SK-N-SH (cell line): ENCODE measurements around the gene ROS1. TPM values are rescaled to one million over a fixed set of nuclear protein-coding genes. Genes with fewer than 3 reads are reported as not detected.
"Not testable (repeated sequence)": the region's sequence is repeated elsewhere in the genome, so short reads cannot be mapped to it uniquely, and the experiment has no call there.

Experiments used
- CTCF ChIA-PET: fragments of 300-600, 350-600 bp; formaldehyde crosslinking; extraction: SDS; loops from one replicate; lab custom pipeline; 2021; lab: Yijun Ruan, JAX
- POLR2A ChIA-PET: fragments of 350-600 bp; sonication (Branson Sonifier 250); formaldehyde crosslinking; extraction: SDS; loops from one replicate; lab custom pipeline; 2020; ENCODE audit warnings: antibody characterized with exemption, inconsistent platforms; lab: Yijun Ruan, JAX
- DNase-seq: peaks from one replicate; pipeline ENCODE4 v3.0.0; 2012
- H2AFZ ChIP-seq: fragments of 200-600 bp; sonication (generic); 2 replicates; pipeline ENCODE4 v1.8.1; 2016; ENCODE audit warnings: antibody characterized with exemption, mild to moderate bottlenecking, low read depth
- H3F3A ChIP-seq: fragments of 200-600 bp; sonication (generic); replicated peaks from 2 replicates; pipeline ENCODE3; 2016; ENCODE audit warnings: antibody characterized with exemption, mild to moderate bottlenecking; ENCODE audit not compliant: insufficient read depth
- H3K27ac ChIP-seq, 2 experiments: fragments of 200-500 bp in 1 of 2; fragments of 200-600 bp in 1 of 2; sonication (Bioruptor generic) in 1 of 2; sonication (generic), shearing (Covaris generic) in 1 of 2; 2 replicates each; pipeline versions ENCODE4 v1.5.1 to v1.6.1; 2014 to 2016; ENCODE audit warnings: low read depth in 2 of 2, inconsistent platforms in 1 of 2, low read length in 1 of 2, mild to moderate bottlenecking in 1 of 2, mixed read lengths in 1 of 2
- H3K27me3 ChIP-seq: fragments of 200-600 bp; sonication (generic), shearing (Covaris generic); 2 replicates; pipeline ENCODE4 v1.6.1; 2016; ENCODE audit warnings: mixed run types; ENCODE audit not compliant: insufficient read depth
- H3K36me3 ChIP-seq, 2 experiments: fragments of 200-500 bp in 1 of 2; fragments of 200-600 bp in 1 of 2; sonication (Bioruptor generic) in 1 of 2; sonication (generic) in 1 of 2; replicated peaks in 1 of 2; 2 replicates each; pipeline versions ENCODE3 to v1.5.1; 2014 to 2016; ENCODE audit warnings: low read length in 1 of 2, mild to moderate bottlenecking in 1 of 2; ENCODE audit not compliant: insufficient read depth in 2 of 2, control insufficient read depth in 1 of 2
- H3K4me1 ChIP-seq, 2 experiments: fragments of 200-500 bp in 1 of 2; fragments of 200-600 bp in 1 of 2; sonication (Bioruptor generic) in 1 of 2; sonication (generic), shearing (Covaris generic) in 1 of 2; 2 replicates each; pipeline versions ENCODE4 v1.5.1 to v1.6.1; 2014 to 2016; ENCODE audit warnings: low read depth in 1 of 2, low read length in 1 of 2, mixed run types in 1 of 2; ENCODE audit not compliant: insufficient read depth in 2 of 2, control insufficient read depth in 1 of 2
- H3K4me2 ChIP-seq: fragments of 200-600 bp; sonication (generic), shearing (Covaris generic); 2 replicates; pipeline ENCODE4 v1.6.1; 2017; ENCODE audit warnings: mixed run types
- H3K4me3 ChIP-seq, 2 experiments: fragments of 200-500 bp in 1 of 2; fragments of 200-600 bp in 1 of 2; sonication (Bioruptor generic) in 1 of 2; sonication (generic), shearing (Covaris generic) in 1 of 2; 2 replicates each; pipeline versions ENCODE4 v1.5.1 to v1.8.1; 2014 to 2016; ENCODE audit warnings: low read depth in 2 of 2, inconsistent platforms in 1 of 2, low read length in 1 of 2, mild to moderate bottlenecking in 1 of 2, mixed read lengths in 1 of 2, moderate library complexity in 1 of 2
- H3K79me2 ChIP-seq: fragments of 200-600 bp; sonication (generic); 2 replicates; pipeline ENCODE4 v1.8.1; 2017; ENCODE audit warnings: mild to moderate bottlenecking; ENCODE audit not compliant: insufficient read depth
- H3K9ac ChIP-seq: fragments of 200-600 bp; sonication (generic); 2 replicates; pipeline ENCODE4 v1.6.1; 2017; ENCODE audit warnings: mixed run types
- H3K9me2 ChIP-seq: fragments of 200-600 bp; sonication (generic); 2 replicates; pipeline ENCODE4 v1.6.1; 2017; ENCODE audit warnings: mixed run types
- H3K9me3 ChIP-seq: fragments of 200-600 bp; sonication (generic); 2 replicates; pipeline ENCODE4 v1.6.1; 2017; ENCODE audit warnings: mixed run types, mild to moderate bottlenecking, moderate library complexity
- H4K20me1 ChIP-seq: fragments of 200-600 bp; sonication (generic); 2 replicates; pipeline ENCODE4 v1.6.1; 2017; ENCODE audit warnings: mild to moderate bottlenecking, mixed run types; ENCODE audit not compliant: insufficient read depth
- EZH2phosphoT487 ChIP-seq: fragments of 200-600 bp; sonication (generic); IDR thresholded peaks from 2 replicates; pipeline ENCODE4 v1.6.1; 2017; ENCODE audit warnings: low read depth, mixed run types, mild to moderate bottlenecking, antibody characterized with exemption, moderate library complexity, borderline replicate concordance
- JUND ChIP-seq: IDR thresholded peaks from 2 replicates; pipeline ENCODE4 v1.4.0; 2012
- NRF1 ChIP-seq: IDR thresholded peaks from 2 replicates; pipeline ENCODE4 v1.6.1; 2012; ENCODE audit warnings: low read depth, mild to moderate bottlenecking, low read length
- POLR2AphosphoS5 ChIP-seq: IDR thresholded peaks from 2 replicates; pipeline ENCODE4 v1.6.1; 2012; ENCODE audit warnings: low read depth, low read length
- RCOR1 ChIP-seq: fragments of 150-350 bp; IDR thresholded peaks from 2 replicates; pipeline ENCODE4 v1.6.1; 2017; ENCODE audit warnings: antibody characterized with exemption, low read length
- RXRA ChIP-seq: IDR thresholded peaks from 2 replicates; pipeline ENCODE4 v1.4.0; 2012; ENCODE audit warnings: low read depth, mild to moderate bottlenecking, borderline replicate concordance
- SIN3A ChIP-seq: IDR thresholded peaks from 2 replicates; pipeline ENCODE4 v1.6.1; 2012; ENCODE audit warnings: low read depth, mild to moderate bottlenecking, low read length, moderate library complexity, borderline replicate concordance
- SMC3 ChIP-seq: IDR thresholded peaks from 2 replicates; pipeline ENCODE4 v1.6.1; 2012; ENCODE audit warnings: low read depth, low read length, improper control_type of control experiment
- WGBS: methylation state at CpG from one replicate; pipeline ENCODE4 v1.1.6; 2017; ENCODE audit warnings: low lambda C conversion rate; 5-methylcytosine and 5-hydroxymethylcytosine counted together
- polyA plus RNA-seq, 3 experiments: library from polyadenylated mRNA; depleted of rRNA; stranded (reverse); fragments of >200 nt; gene quantifications; 2 replicates each; pipeline ENCODE4 v1.2.3, GENCODE V29; 2012
- TF ChIP-seq, protein P1 (sequence below): IDR thresholded peaks from 2 replicates; pipeline ENCODE4 v1.4.0; 2012; ENCODE audit warnings: low read depth, borderline replicate concordance
- TF ChIP-seq, protein P2 (sequence below): IDR thresholded peaks from 2 replicates; pipeline ENCODE4 v1.6.1; 2012; ENCODE audit warnings: mild to moderate bottlenecking, low read depth, low read length, moderate library complexity
- TF ChIP-seq, protein P3 (sequence below): fragments of 200-600 bp; sonication (generic); IDR thresholded peaks from 2 replicates; pipeline ENCODE4 v1.6.1; 2017; ENCODE audit warnings: antibody characterized with exemption, mild to moderate bottlenecking, moderate library complexity
- TF ChIP-seq, protein P4 (sequence below): IDR thresholded peaks from 2 replicates; pipeline ENCODE4 v1.4.0; 2012; ENCODE audit warnings: low read depth, borderline replicate concordance

Gene ROS1
- polyA plus RNA-seq, 1 of the 3 experiments (the other 2 are of a cell fraction) = 1.8 TPM

DNA sequence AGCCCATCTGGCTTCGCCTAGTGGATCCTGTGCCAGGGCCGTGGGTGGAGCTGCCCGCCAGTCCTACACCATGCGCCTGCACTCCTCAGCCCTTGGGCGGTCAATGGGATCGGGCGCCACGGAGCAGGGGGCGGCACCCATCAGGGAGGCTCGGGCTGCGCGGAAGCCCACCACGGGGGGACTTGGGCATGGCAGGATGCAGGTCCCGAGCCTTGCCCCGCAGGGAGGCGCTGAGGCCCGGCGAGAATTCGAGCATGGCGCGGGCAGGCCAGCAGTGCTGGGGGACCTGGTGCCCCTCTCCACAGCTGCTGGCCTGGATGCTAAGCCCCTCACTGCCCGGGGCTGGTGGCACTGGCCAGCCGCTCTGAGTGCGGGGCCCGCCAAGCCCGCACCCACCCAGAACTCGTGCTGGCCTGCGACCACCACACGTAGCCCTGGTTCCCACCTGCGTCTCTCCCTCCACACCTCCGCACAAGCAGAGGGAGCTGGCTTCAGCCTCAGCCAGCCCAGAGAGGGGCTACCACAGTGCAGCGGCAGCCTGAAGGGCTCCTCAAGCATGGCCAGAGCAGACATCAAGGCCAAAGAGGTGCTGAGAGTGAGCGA, 52.4 kb downstream of the ROS1 start (continued):
- TF ChIP-seq, protein P1, sequence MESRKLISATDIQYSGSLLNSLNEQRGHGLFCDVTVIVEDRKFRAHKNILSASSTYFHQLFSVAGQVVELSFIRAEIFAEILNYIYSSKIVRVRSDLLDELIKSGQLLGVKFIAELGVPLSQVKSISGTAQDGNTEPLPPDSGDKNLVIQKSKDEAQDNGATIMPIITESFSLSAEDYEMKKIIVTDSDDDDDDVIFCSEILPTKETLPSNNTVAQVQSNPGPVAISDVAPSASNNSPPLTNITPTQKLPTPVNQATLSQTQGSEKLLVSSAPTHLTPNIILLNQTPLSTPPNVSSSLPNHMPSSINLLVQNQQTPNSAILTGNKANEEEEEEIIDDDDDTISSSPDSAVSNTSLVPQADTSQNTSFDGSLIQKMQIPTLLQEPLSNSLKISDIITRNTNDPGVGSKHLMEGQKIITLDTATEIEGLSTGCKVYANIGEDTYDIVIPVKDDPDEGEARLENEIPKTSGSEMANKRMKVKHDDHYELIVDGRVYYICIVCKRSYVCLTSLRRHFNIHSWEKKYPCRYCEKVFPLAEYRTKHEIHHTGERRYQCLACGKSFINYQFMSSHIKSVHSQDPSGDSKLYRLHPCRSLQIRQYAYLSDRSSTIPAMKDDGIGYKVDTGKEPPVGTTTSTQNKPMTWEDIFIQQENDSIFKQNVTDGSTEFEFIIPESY = no peak

DNA sequence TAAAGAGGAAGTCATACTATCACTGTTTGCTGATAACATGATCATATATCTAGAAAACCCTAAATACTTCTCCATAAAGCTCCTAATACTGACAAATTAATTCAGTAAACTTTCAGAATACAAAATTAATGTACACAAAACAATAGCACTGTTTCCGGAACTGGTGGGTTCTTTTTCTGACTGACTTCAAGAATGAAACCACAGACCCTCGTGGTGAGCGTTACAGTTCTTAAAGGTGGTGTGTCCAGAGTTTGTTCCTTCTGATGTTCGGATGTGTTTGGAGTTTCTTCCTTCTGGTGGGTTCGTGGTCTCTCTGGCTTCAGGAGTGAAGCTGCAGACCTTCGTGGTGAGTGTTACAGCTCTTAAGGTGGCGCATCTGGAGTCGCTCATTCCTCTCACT, 53.5 kb downstream of the ROS1 start:
- peak overlapping the region in 1 of 2 experiments; percentile 42; a peak in 1 of 4 replicates for H3K4me3 ChIP-seq
- H3K9ac ChIP-seq, H3K27ac ChIP-seq, POLR2A ChIA-PET, CTCF ChIA-PET, DNase-seq, H3F3A ChIP-seq, H3K79me2 ChIP-seq, H3K4me1 ChIP-seq, H2AFZ ChIP-seq, H4K20me1 ChIP-seq, H3K36me3 ChIP-seq, H3K27me3 ChIP-seq, H3K9me3 ChIP-seq, H3K9me2 ChIP-seq: not testable (repeated sequence)
- peak overlapping the region; percentile 52; the same call in 1 of the 2 replicates for H3K4me2 ChIP-seq
- 28% methylated on average over 8 of the region's 8 CpGs for WGBS

DNA sequence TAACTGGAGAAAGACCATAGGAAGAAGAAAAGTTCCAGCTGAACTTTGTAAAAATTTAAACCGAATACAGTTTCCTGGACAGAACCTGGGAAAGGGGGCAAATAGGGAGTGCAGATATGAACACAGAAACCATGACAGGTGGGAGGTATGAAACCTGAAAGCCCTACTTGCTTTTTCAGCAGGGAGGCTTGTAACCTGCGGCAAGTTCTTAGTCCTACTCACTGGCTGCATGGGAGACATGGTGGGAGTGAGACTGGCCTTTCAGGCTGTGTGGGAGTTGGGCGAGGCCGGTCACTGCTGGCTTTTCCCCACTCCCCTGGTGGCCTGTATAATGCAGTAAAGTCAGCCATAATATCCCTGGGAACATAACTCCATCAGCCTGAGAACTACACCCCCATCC, 54.2 kb downstream of the ROS1 start:
- Histone ChIP-seq H3K27ac (no peak overlapping the region), H3K79me2 (no peaks in the 10 kb centered on the region), H4K20me1 (no peaks in the 10 kb centered on the region), H3K4me2 (no peak overlapping the region), H3K4me1 (no peaks in the 10 kb centered on the region), H3K9me3 (peaks cover 7% of the 10 kb centered on the region; the same call in 1 of the 2 replicates), H3F3A (no peaks in the 10 kb centered on the region), H3K9me2 (no peaks in the 10 kb centered on the region), H3K36me3 (peaks cover 0 to 6% of the 10 kb centered on the region in 2 experiments), H3K9ac (no peak overlapping the region), H2AFZ (no peak overlapping the region), H3K27me3 (no peaks in the 10 kb centered on the region; the same call in 1 of the 2 replicates), H3K4me3 (no peak overlapping the region)
- WGBS = 36% methylated on average over 2 of the region's 4 CpGs
- ChIA-PET POLR2A (no interaction called here), CTCF (no interaction called here)
- DNase-seq = no peak
- TF ChIP-seq, protein P1 = no peak
- TF ChIP-seq NRF1 = no peak
- TF ChIP-seq JUND = no peak
- TF ChIP-seq, protein P2, sequence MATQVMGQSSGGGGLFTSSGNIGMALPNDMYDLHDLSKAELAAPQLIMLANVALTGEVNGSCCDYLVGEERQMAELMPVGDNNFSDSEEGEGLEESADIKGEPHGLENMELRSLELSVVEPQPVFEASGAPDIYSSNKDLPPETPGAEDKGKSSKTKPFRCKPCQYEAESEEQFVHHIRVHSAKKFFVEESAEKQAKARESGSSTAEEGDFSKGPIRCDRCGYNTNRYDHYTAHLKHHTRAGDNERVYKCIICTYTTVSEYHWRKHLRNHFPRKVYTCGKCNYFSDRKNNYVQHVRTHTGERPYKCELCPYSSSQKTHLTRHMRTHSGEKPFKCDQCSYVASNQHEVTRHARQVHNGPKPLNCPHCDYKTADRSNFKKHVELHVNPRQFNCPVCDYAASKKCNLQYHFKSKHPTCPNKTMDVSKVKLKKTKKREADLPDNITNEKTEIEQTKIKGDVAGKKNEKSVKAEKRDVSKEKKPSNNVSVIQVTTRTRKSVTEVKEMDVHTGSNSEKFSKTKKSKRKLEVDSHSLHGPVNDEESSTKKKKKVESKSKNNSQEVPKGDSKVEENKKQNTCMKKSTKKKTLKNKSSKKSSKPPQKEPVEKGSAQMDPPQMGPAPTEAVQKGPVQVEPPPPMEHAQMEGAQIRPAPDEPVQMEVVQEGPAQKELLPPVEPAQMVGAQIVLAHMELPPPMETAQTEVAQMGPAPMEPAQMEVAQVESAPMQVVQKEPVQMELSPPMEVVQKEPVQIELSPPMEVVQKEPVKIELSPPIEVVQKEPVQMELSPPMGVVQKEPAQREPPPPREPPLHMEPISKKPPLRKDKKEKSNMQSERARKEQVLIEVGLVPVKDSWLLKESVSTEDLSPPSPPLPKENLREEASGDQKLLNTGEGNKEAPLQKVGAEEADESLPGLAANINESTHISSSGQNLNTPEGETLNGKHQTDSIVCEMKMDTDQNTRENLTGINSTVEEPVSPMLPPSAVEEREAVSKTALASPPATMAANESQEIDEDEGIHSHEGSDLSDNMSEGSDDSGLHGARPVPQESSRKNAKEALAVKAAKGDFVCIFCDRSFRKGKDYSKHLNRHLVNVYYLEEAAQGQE = no peak
- TF ChIP-seq, protein P3, sequence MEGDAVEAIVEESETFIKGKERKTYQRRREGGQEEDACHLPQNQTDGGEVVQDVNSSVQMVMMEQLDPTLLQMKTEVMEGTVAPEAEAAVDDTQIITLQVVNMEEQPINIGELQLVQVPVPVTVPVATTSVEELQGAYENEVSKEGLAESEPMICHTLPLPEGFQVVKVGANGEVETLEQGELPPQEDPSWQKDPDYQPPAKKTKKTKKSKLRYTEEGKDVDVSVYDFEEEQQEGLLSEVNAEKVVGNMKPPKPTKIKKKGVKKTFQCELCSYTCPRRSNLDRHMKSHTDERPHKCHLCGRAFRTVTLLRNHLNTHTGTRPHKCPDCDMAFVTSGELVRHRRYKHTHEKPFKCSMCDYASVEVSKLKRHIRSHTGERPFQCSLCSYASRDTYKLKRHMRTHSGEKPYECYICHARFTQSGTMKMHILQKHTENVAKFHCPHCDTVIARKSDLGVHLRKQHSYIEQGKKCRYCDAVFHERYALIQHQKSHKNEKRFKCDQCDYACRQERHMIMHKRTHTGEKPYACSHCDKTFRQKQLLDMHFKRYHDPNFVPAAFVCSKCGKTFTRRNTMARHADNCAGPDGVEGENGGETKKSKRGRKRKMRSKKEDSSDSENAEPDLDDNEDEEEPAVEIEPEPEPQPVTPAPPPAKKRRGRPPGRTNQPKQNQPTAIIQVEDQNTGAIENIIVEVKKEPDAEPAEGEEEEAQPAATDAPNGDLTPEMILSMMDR = no peak
- TF ChIP-seq SIN3A = no peak
- TF ChIP-seq, protein P4, sequence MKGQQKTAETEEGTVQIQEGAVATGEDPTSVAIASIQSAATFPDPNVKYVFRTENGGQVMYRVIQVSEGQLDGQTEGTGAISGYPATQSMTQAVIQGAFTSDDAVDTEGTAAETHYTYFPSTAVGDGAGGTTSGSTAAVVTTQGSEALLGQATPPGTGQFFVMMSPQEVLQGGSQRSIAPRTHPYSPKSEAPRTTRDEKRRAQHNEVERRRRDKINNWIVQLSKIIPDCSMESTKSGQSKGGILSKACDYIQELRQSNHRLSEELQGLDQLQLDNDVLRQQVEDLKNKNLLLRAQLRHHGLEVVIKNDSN = no peak
- TF ChIP-seq RCOR1 = no peak
- no peak for TF ChIP-seq RXRA
- no peak for TF ChIP-seq EZH2phosphoT487
- TF ChIP-seq SMC3 = no peak
- no peak for TF ChIP-seq POLR2AphosphoS5
